GM18870 (cell line): ENCODE results near the gene CACNA1C.

ENCODE experiments used
- ATAC-seq: cut with Tn5 transposase; IDR thresholded peaks from one replicate; pipeline ENCODE4 v1.9.1; 2021; ENCODE audit warnings: moderate library complexity; ENCODE audit not compliant: unreplicated experiment

The CACNA1C gene

GRCh38 chr12:2493086-2493485 is 440.3 kb downstream of the CACNA1C start:
- no peak for ATAC-seq

- no peak for ATAC-seq
Observed at GRCh38 chr12:2494486-2495192, 441.9 kb downstream of the CACNA1C start.

GRCh38 chr12:2495417-2496112 is 442.8 kb downstream of the CACNA1C start:
- ATAC-seq, result no peak

- ATAC-seq, result no peak
Observed at GRCh38 chr12:2498964-2499500, 446.2 kb downstream of the CACNA1C start.

- no peak for ATAC-seq
Observed at GRCh38 chr12:2501464-2502191, 448.8 kb downstream of the CACNA1C start.

GRCh38 chr12:2503036-2503435 is 450.2 kb downstream of the CACNA1C start:
- no peak for ATAC-seq

- ATAC-seq, result no peak
Observed at GRCh38 chr12:2503762-2504161, 451.0 kb downstream of the CACNA1C start.

GRCh38 chr12:2504577-2504976 is 451.8 kb downstream of the CACNA1C start:
- ATAC-seq, result no peak

- ATAC-seq, result no peak
Observed at GRCh38 chr12:2507814-2508213, 455.0 kb downstream of the CACNA1C start.

GRCh38 chr12:2509137-2509536 is 456.4 kb downstream of the CACNA1C start:
- ATAC-seq, result no peak

- no peak for ATAC-seq
Observed at GRCh38 chr12:2510045-2510444, 457.3 kb downstream of the CACNA1C start.

GRCh38 chr12:2513141-2514037 is 460.6 kb downstream of the CACNA1C start:
- no peak for ATAC-seq

GRCh38 chr12:2514038-2514340 is 461.2 kb downstream of the CACNA1C start:
- no peak for ATAC-seq

- ATAC-seq, result no peak
Observed at GRCh38 chr12:2520722-2521246, 468.0 kb downstream of the CACNA1C start.

- no peak for ATAC-seq
Observed at GRCh38 chr12:2523317-2523716, 470.5 kb downstream of the CACNA1C start.

- ATAC-seq, result no peak
Observed at GRCh38 chr12:2523844-2524243, 471.1 kb downstream of the CACNA1C start.

GRCh38 chr12:2526371-2526770 is 473.6 kb downstream of the CACNA1C start:
- no peak for ATAC-seq

- ATAC-seq, result no peak
Observed at GRCh38 chr12:2528001-2528400, 475.2 kb downstream of the CACNA1C start.

- no peak for ATAC-seq
Observed at GRCh38 chr12:2529807-2530206, 477.0 kb downstream of the CACNA1C start.

GRCh38 chr12:2531371-2531770 is 478.6 kb downstream of the CACNA1C start:
- ATAC-seq, result no peak

GRCh38 chr12:2533036-2533435 is 480.2 kb downstream of the CACNA1C start:
- ATAC-seq, result no peak
